Measurements from ENCODE around the gene SLC39A9. TPM values are rescaled to one million over a fixed set of nuclear protein-coding genes. Genes with fewer than 3 reads are reported as not detected.
A peak's percentile ranks its signal among the peaks of the same experiment; 100 is the strongest.

SLC39A9 gene, protein sequence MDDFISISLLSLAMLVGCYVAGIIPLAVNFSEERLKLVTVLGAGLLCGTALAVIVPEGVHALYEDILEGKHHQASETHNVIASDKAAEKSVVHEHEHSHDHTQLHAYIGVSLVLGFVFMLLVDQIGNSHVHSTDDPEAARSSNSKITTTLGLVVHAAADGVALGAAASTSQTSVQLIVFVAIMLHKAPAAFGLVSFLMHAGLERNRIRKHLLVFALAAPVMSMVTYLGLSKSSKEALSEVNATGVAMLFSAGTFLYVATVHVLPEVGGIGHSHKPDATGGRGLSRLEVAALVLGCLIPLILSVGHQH
- total RNA-seq: 41.3 TPM

DNA sequence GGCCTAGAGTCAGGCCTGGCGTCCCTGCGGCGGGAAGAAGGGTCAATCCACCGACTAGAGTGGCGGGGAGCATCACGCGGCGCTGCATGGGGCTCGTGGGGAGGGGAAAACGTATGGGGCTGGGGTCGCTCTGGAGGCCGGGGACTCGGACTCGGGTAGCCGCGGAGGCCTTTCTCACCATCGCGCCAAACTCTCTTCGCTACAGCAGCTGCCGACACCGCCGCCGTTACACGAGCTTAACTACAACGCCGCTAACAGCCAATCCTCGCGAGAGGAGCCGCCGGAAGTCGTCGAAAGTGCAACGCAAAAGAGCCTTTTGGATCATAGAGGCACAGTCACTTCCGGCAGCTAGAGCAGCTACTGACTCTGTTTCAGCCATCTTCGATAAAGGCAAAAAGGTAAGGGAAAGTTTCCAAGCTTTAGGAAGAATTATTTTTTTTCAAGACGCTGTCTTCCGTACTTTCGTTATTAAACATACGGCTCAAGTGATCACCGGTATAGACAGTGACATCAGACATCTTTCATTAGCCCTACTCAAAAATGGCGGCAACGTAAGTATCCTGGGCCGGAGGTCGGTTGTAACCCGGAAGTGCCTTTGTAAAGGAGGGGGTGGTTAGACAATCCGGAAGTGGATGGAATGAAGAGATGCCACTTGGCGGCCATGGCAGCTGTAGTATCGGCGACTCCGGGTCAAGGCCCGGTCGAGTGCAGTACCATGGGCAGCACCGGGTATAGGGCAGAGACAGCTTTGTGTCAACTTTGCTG, at the start of gene SLC39A9, which contains the start of gene ERH:
SLC39A9 (plus strand) TSS at position 640 of the 765 bp plus-strand sequence. CDS start 678 bp downstream, outside the sequence.
ERH (minus strand) TSS at position 247 of the 765 bp plus-strand sequence; CDS start at position 181, 66 bp downstream.
- ATAC-seq: peak; percentile 96

DNA sequence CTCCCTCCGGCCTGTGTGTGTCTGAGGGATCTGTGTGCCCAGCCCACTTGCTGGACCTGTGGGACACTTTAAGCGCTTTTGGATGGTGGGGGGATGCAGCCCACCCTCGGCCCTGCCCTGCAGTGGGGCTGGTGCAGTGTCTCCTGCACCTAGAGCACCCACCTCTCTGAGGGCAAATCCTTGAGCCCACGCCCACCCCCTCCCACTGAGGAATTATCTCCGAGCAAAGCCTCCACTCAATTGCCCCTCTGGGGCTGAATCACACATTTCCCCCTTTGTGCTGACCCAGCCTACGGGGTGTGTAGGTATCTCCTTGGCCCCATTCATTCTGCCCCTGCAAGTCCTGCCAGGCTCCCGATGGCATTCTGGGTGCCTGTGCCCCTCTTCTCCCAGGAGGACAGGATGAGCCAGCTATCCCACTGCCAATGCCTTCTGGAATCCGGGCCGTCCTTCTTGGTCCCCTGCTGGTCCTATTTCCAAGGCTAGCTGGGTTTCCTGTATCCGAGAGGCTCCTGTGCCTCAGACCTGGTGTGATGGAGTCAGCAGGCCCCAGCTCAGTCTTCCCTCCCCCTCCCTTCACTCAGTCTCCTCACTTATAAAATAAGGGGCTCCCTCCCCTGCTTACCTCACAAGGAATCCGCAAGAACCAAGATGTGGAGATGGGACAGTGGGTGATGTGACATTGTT, 49.3 kb upstream of the SLC39A9 start:
- ATAC-seq: no peak

DNA sequence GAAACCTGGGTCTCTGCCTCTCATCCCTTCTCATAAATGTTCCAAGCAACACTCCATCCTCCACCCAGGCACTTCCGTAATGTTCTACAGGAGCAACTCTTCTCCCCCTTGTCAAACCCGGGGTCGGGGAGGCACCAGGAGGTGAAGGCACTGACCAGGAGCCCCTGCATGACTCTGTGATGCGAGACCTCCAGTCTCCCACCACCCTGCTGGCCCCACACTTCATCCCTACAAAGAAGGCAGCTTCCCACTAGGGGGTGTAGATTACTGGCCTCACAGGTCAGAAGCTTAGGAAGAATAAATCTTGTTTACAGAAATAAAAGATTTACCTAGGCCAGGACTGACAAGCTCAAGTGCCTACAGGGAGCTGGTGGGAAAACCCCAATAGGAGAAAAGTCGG, 47.6 kb upstream of the SLC39A9 start:
- ATAC-seq: no peak

DNA sequence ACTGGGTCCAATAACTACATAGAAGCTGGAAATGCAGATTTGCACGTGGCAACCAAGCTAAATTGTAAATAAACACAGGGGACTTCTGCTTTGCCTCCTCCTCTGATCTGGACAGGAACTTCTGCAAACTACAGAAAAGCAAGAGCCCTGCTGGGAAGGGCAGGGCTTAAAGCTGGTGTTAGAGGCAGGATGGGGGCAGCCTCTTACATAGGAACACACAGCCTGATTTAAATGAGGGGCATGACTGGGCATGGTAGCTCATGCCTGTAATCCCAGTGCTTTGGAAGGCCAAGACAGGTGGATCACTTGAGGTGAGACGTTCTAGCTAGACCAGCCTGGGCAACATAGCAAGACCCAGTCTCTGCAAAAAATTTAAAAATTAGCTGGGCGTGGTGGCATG, 47.1 kb upstream of the SLC39A9 start:
- peak; percentile 23 for ATAC-seq

DNA sequence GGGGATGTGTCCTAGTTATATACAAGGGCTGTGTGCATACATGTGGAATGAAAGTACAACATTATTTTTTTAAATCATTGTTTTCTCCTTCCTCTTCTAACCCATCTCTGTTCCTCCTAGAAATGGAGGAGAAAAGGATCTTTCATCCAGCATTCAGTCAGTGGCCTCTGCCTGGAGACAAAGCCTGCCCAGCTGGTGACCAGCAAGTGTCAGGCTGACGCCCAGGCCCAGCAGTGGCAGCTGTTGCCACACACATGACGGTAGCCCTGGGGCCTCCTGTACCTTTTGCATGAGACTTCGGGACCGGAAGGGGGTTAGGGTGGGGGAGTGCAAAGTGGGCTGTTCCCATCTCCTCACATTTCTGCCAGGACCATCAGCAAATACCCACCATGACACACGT, 46.6 kb upstream of the SLC39A9 start:
- no peak for ATAC-seq

DNA sequence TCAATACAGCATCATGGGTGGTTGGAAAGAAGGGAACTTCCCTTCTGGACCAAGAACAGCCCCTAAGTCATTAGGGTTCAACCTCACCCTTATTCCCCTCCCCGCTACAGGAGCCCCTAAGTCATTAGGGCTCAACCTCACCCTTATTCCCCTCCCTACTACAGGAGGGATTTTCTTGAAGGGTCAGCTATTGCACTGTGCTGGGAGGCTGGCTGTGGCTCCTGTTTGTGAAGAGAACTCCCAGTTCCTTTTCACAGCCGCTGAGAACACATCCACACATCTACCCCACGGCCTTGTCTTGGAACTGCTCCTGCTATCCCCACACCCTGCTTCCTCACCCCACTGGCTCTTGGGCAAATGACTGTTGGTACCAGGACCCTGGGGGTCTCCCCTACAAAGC, 45.3 kb upstream of the SLC39A9 start:
- ATAC-seq: no peak

DNA sequence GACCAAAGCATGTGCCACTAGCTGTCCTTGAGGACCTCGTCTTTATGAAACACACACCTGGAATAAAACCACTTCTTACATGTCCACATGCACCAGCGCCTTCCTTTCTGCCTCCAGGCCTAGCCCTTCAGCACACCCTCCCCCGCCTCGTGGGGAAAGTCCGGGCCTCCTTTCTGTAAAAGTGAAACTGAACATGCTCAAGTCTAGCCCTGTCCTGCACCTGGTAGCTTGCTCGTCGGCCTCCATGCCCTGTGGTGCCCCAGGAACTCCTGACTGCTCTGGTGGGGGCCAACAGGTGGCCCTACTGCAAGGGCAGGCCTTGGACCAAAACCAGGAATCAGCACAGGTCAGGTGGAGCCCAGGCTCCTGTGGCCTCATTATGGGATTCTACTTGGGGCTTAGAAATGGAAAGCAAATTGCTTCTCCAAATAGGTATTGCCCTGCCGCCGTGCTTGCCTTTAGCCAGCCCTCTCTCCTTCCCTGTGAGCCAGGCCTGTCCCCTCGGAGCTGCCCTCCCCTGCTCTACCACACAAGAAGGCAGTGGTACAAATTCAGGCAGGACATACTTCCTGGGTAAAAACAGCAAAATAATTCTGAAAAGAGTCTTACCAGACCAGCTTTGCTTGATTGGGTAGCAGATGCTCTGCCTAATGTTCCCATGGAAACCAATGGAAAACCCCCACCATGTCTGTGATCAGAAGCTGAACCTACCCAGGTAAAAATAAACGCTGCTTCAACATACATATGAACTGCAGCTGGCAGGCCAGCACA, 43.9 kb upstream of the SLC39A9 start:
- ATAC-seq: peak; percentile 53

DNA sequence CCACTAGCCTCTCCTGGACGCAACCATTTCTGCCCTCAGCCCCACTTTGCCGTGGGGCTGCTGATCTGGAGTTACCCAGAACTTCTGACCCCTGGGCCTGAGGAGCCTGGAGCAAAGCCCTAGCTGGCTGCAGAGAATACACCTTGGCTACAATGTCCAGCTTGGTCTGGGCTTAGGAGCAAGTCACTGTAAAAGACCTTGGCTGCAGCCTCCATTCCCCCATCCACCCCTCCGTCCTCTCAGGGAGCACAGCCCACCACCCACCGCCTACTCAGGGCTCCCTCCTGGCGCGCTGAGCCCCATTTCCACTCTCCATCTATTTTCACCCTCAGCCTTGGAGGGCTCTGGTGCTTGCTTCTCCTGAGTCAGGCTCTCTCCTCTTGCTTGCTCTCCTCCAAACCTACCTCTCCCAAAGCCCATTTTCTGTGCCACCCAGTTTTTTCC, 43.3 kb upstream of the SLC39A9 start:
- no peak for ATAC-seq

DNA sequence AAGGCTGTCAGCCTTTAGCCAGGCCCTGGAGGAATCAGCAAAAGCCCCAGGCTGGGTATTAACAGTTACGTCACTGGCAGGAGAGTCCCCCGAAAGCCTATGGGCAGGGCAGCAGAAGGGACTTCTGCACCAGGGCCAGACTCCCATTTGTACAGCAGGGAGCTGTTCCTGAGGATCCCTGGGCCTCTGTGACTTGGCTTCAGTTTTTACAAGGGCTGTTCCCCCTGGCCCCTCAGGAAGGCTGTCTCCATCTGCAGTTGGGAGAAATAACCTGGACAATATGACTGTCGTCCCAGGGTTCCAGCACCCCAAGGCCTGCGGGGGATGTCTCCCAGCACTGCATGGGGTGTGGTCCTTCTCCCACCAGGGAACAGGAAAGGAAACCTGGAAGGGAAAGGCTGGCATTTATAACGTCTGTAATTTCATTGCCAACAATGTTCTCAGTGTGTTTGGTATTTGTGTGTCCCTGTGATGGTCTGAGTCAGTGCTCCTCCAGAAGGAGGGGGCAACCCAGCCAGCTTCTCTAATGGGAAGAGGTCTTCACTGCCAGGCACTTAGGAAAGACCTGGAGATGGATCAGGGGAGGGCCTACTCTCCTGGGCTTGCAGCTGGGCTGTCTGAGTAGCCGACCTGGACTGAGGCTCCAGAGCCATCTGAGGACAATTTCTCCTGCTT, 42.7 kb upstream of the SLC39A9 start:
- no peak for ATAC-seq

DNA sequence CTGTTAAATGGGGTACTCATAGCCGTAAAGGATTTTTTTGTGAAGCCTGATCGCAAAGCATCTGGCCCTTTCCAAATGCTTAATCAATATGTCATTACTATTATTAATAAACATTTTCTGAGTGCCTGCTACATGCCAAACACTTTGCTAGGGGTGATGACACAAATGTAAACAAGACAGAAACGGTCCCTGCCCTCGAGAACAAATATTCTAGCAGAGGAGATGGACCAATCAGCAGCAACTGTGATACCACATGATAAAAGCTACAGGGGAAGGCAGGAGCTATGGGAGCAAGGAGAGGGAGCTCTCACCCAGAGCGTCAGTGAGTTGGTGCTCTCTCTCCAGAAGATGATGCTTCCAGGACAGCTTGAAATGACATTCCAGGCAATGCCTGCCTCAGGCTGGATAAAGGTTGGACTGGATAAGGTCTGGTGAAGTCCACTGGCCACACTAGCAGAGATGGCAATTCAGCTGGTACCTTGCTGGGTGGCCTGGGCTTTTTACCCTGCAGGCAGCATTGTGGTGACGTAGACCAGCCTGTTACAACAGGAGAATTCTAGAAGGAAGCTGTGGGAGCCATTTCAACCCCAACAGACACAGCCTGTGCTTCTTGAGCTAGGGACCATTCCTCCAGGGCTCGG, 41.5 kb upstream of the SLC39A9 start:
- ATAC-seq: no peak

DNA sequence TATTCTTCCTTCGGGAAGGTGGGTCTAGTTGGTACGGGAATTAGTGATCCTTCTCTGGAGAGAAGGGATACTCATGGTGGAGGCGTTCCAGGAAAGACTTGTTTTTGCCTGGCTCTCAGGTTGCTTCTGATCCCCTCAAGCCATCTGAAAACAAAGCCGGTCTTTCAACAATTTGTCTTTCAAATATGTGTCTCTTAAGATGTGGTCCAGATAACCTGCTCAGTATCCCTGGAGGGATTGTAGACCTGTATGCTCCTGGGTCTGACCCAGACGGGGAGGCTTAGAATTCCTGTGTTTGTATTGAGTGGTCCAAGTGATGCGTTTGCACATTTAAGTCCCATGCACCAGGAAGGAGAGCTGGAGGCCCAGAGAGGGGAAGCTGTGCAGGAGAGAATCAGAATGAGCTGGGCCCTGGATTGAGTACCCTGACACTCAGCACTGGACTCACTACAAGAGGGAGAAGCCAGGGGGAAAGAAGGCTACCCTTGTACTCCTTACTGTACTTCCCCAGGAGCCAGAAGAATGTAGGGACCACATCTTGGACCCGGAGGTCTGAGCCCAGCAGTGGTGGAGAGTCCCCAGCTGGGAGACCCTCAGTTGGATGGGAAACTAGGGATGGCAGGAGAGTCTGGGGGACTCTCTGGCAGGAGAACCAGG, 40.8 kb upstream of the SLC39A9 start:
- no peak for ATAC-seq

DNA sequence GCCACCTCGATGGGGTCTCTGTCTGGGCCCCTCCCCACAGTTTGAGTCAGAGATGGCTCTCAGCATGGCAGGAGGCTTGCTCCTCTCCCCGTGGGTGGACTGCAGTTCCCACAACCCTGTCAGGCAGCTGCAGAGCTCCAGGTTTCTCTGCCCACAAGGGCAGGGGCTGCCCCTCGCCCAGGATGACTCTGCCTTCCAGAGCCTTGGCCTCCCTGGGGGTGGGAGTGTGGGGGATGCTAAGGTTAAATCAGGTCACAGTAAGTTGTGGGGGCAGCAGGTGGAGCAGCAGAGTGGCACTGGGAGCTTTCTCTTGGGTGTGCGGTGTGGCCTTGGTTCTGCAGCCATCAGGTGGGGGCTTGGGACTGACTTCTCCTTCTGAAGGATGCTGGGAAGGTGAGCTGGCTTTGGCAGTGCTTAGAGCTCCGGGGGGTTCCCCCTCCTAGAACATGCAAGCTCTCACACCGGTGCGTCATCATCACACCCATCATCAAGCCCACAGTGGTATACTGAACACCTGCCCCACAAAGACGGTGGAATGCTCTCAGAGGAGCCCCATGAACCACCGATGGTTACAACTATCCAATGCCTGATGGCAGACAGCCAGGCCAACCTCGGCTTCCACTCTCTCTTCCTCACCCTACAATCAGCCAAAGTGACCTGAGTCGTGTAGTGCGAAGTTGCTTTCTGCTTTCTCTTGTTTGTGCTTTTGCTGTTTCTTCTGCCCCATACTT, 40.1 kb upstream of the SLC39A9 start:
- ATAC-seq: no peak

DNA sequence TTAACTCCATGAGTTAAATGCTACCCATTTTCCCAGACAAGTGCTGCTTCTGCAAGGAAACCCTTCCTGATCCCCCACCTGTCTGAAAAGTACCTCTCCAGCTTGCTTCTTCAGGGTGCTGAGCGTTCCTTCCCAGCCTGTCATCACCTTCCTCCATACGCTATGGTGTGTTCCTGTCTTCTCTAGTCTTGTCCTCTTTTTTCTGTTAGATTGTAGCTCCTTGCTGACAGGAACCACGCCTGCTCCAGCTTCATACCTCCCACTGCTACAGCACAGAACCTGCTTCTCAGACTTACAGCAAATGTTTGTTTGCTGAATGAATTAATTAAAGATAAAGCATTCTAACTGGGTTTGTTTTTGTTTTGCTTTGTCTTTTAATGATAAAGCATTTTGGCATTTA, 39.5 kb upstream of the SLC39A9 start:
- no peak for ATAC-seq

DNA sequence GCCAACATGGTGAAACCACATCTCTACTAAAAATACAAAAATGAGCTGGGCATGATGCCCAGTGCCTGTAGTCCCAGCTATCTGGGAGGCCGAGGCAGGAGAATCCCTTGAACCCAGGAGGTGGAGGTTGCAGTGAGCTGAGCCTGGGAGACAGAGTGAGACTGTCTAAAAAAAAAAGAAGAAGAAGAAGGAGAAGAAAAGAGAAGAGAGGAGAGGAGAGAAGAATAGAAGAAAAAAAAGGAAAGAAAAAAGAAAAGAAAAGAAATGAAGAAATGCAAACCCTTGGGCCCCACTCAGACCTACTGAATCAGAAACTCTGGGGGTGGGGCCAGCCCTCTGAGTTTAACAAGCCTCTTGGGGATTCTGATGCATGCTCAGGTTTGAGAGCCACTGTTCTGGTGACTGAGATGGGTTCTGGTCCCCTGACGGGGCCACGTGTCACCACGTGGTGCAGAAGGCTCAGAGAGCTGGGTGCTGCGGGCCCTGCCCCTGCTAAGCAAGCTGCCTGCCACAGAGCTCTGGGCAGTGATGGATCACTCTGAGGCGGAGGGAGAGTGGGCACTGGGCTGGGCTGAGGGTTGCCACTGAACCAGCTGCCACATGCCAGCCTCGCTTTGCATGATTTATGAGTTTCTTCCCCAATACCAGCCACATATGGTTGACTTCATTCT, 37.9 kb upstream of the SLC39A9 start:
- no peak for ATAC-seq

DNA sequence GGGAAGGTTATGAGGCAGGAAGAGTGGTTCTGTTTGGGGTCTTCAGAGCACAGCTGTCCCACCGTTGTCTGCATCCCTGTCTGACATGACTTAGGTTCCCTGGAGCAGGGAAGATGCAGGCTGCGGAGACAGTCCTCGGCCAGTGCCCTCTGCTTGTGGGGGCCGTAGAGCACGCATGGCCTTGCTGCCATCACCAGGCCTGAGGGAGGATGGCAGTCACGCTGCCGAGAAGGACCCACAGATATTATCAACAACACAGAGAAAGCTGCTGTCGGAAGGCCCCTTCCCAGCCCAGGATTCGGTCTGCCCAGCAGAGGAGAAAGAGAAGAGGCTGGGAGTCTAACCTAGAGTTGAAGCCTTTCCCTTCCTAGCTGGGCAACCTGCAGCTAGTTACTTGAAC, 35.4 kb upstream of the SLC39A9 start:
- no peak for ATAC-seq

DNA sequence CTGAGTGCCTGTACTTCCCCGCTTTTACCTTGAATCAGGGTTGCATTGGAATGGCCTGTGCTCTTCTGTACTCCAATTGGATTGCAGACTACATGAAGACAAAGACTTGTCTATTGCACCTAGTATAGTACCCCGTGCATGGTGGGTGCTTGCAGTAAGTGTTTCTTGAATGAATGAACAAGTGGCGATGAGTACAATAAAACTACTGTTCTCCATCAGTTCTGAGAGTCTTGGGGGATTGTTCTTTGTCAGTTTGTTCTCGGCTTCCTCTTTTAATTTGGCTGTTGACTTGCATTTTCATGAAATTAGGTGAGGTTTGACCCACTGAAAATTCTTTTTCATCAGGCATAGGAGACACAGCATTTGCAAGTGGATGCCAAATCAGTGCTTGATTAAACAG, 34.5 kb upstream of the SLC39A9 start:
- no peak for ATAC-seq

DNA sequence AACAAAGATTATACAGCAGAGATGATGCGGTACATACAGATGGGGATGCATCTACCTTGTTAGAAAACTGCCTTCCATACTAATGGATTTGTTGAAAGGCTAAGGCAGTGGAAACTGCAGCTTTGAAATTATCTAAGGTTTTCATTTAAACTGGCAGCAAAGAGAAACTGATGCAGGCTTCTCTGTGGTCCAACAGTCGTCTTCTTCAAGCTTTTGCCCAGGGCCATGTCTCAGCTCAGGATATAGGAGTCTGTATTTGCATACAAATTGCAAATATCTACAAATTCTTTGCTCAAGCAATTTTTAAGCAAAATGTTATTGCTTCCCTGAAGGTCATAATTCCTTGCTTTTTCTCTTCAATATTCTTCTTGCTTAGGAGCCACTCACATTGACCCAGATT, 34.1 kb upstream of the SLC39A9 start:
- no peak for ATAC-seq

DNA sequence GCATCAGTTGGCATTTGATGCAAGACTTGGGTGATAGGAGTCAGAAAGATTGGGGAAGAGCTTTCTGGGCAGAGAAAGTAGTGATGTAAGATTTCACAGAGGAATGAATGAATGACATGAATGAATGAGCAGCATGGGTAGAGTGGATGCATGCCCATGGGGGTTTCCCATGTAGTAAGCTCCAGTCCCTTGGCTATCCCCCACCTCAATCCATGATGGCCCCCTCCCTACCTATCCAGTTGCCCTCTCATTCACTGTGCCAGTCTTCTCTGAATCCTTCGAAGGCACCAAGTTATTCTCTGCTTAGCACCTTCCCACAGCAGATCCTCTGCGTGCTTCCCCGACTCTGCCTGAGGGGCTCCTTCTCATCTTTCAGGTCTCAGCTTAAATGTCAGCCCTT, 32.4 kb upstream of the SLC39A9 start:
- ATAC-seq: no peak

DNA sequence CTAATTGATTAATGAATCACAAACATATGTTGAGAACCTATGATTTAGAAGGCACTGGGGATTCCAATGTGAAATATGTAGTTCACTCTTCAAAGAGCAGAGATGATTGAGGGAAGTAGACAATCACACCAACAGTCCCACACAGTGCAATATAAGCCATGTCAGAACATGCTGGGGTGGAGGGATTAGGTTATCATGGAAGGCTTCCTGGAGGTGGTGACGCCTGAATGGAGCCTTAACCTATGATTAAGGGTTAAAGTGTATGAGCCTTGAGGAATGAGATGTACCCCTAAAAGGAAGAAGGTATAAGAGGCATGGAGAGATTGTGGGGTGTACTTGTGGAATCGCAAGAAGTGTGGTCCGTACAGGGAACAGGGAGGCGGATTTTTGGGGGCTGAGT, 31.7 kb upstream of the SLC39A9 start:
- ATAC-seq: no peak

DNA sequence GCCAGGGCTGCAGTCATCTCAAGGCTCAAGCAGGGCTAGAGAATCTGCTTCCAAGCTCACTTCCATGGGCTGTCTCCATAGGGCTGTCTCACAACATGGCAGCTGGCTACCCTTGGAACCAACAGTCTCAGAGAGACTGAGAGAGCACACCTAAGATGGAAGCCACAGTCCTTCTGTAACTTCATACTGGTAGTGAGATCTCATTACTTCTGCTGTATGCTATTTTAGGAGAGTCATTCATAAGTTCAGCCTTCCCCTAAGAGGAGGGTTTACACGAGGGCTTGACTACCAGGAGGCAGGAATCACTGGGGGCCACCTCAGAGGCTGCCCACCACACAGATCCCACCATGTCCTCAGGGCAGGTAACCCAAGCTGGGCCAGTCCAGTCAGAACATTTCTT, 30.1 kb upstream of the SLC39A9 start:
- no peak for ATAC-seq
